Thyroid gland (tissue), 4 donors: Measurements from ENCODE around the gene OR6B1.

Experiments used
- POLR2A ChIP-seq, 2 donors: fragments of 450-650 bp; IDR thresholded peaks; one replicate each; pipeline ENCODE4 v1.6.1; 2017; ENCODE audit warnings: antibody characterized with exemption in 2 of 2, mild to moderate bottlenecking in 2 of 2, moderate library complexity in 1 of 2
- TF ChIP-seq, protein P1 (sequence below), 6 experiments: fragments of 200-600 bp in 3 of 6; fragments of 450-650 bp in 3 of 6; sonication (generic) in 3 of 6; IDR thresholded peaks; one replicate each; pipeline ENCODE4 v1.5.1; 2016 to 2019; ENCODE audit warnings: antibody characterized with exemption in 6 of 6, mild to moderate bottlenecking in 2 of 6, inconsistent platforms in 1 of 6, moderate library complexity in 1 of 6

- TF ChIP-seq, protein P1, sequence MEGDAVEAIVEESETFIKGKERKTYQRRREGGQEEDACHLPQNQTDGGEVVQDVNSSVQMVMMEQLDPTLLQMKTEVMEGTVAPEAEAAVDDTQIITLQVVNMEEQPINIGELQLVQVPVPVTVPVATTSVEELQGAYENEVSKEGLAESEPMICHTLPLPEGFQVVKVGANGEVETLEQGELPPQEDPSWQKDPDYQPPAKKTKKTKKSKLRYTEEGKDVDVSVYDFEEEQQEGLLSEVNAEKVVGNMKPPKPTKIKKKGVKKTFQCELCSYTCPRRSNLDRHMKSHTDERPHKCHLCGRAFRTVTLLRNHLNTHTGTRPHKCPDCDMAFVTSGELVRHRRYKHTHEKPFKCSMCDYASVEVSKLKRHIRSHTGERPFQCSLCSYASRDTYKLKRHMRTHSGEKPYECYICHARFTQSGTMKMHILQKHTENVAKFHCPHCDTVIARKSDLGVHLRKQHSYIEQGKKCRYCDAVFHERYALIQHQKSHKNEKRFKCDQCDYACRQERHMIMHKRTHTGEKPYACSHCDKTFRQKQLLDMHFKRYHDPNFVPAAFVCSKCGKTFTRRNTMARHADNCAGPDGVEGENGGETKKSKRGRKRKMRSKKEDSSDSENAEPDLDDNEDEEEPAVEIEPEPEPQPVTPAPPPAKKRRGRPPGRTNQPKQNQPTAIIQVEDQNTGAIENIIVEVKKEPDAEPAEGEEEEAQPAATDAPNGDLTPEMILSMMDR (IDR thresholded peaks at IDR 0.05): no peak
- TF ChIP-seq POLR2A (IDR thresholded peaks at IDR 0.05): no peak
These were observed 1.4 kb downstream of the OR6B1 start for GRCh38 chr7:144001543-144001942.
